GM21737 (cell line): Measurements from ENCODE around the gene DSEL.

Experiments
- ATAC-seq: cut with Tn5 transposase; IDR thresholded peaks from one replicate; pipeline ENCODE4 v1.9.1; 2021; ENCODE audit warnings: mild to moderate bottlenecking, moderate library complexity; ENCODE audit not compliant: unreplicated experiment

DSEL gene

GRCh38 chr18:67516539-67517443 is at the start of gene DSEL:
DSEL (minus strand) TSS chr18:67516720; CDS start chr18:67514608, 2,112 bp downstream.
- peak; percentile 99 for ATAC-seq

- no peak for ATAC-seq
These were observed 36.9 kb upstream of the DSEL start for GRCh38 chr18:67553437-67553836.

GRCh38 chr18:67550872-67551520 is 34.5 kb upstream of the DSEL start:
- no peak for ATAC-seq

- ATAC-seq, result no peak
These were observed 33.4 kb upstream of the DSEL start for GRCh38 chr18:67549946-67550345.

GRCh38 chr18:67545681-67546080 is 29.2 kb upstream of the DSEL start:
- no peak for ATAC-seq

GRCh38 chr18:67540559-67540958 is 24.0 kb upstream of the DSEL start:
- no peak for ATAC-seq

- ATAC-seq, result no peak
These were observed 15.4 kb upstream of the DSEL start for GRCh38 chr18:67531929-67532328.

GRCh38 chr18:67525328-67526099 is 9.0 kb upstream of the DSEL start:
- no peak for ATAC-seq

- ATAC-seq, result no peak
These were observed 3.9 kb upstream of the DSEL start for GRCh38 chr18:67520351-67520921.

GRCh38 chr18:67519592-67519991 is 3.1 kb upstream of the DSEL start:
- ATAC-seq, result no peak

GRCh38 chr18:67518566-67518965 is 2.0 kb upstream of the DSEL start:
- ATAC-seq, result no peak

- ATAC-seq, result no peak
These were observed 885 bp upstream of the DSEL start for GRCh38 chr18:67517444-67517765.

- ATAC-seq, result peak; percentile 33
These were observed 480 bp downstream of the DSEL start for GRCh38 chr18:67515942-67516538.

GRCh38 chr18:67514901-67515540 is 1.5 kb downstream of the DSEL start:
- no peak for ATAC-seq

- no peak for ATAC-seq
These were observed 2.1 kb downstream of the DSEL start for GRCh38 chr18:67514465-67514864.

GRCh38 chr18:67513280-67513679 is 3.2 kb downstream of the DSEL start:
- no peak for ATAC-seq

GRCh38 chr18:67511840-67512239 is 4.7 kb downstream of the DSEL start:
- no peak for ATAC-seq

GRCh38 chr18:67510831-67511230 is 5.7 kb downstream of the DSEL start:
- ATAC-seq, result no peak

- no peak for ATAC-seq
These were observed 6.7 kb downstream of the DSEL start for GRCh38 chr18:67509741-67510391.

- no peak for ATAC-seq
These were observed 8.4 kb downstream of the DSEL start for GRCh38 chr18:67508146-67508545.
